ENCODE results near the gene FAM107A. TPM values are rescaled to one million over a fixed set of nuclear protein-coding genes. Genes with fewer than 3 reads are reported as not detected.
A peak's percentile ranks its signal among the peaks of the same experiment; 100 is the strongest.

The FAM107A gene
- total and polyA plus RNA-seq, 2 of the 4 experiments (the other 2 are of a cell fraction), result not detected

GRCh38 chr3:58536501-58537411, 40.4 kb downstream of the FAM107A start, which contains the start of gene ACOX2:
Gene ACOX2, minus strand, starts transcription at chr3:58537190. Its CDS starts 2,084 bp downstream, at chr3:58535106.
- BruUV-seq (replicated peaks), result no TSS peak
- dilution Hi-C loops (cut with HindIII; ENCODE audit: low sequenced_read_pairs, unreplicated experiment), result no loop called here
- TF ChIP-seq RCOR1 (IDR thresholded peaks at IDR 0.05; ENCODE audit: insufficient replicate concordance, low read length) (no peak), POLR2A (IDR thresholded peaks at IDR 0.05; ENCODE audit: low read depth, low read length) (no peak), MXI1 (IDR thresholded peaks at IDR 0.05; ENCODE audit: borderline replicate concordance, low read depth, low read length) (no peak), ELK1 (IDR thresholded peaks at IDR 0.05; ENCODE audit: borderline replicate concordance, low read depth, low read length) (no peak), CEBPB (IDR thresholded peaks at IDR 0.05; ENCODE audit: low read depth, low read length) (no peak), NFE2L2 (IDR thresholded peaks at IDR 0.05; ENCODE audit: low read depth, low read length) (no peak), USF2 (IDR thresholded peaks at IDR 0.05; ENCODE audit: low read depth, low read length) (no peak), SMC3 (IDR thresholded peaks at IDR 0.05; ENCODE audit: low read depth, low read length) (no peak), CHD1 (IDR thresholded peaks at IDR 0.05; ENCODE audit: low read depth, low read length) (no peak), BHLHE40 (IDR thresholded peaks at IDR 0.05; ENCODE audit: low read depth, low read length) (no peak), MAFK (IDR thresholded peaks at IDR 0.05; ENCODE audit: low read depth, low read length) (no peak), MAZ (IDR thresholded peaks at IDR 0.05; ENCODE audit: borderline replicate concordance, low read depth, low read length) (no peak), RFX5 (IDR thresholded peaks at IDR 0.05; ENCODE audit: low read depth, low read length) (no peak), FOS (IDR thresholded peaks at IDR 0.05; ENCODE audit: low read depth, low read length) (no peak)

More at GRCh38 chr3:58536501-58537411, 40.4 kb downstream of the FAM107A start, which contains the start of gene ACOX2:
- Histone ChIP-seq H2BK5ac (ENCODE audit: low read depth, low read length, poor library complexity, severe bottlenecking) (no peak within 1 kb of the TSS), H2BK20ac (ENCODE audit: low read depth, low read length) (0 out of 2 replicates have a peak within 1 kb of the TSS, but pooled peaks have one; percentile 5), H3K4me3 (ENCODE audit: insufficient read depth, low read depth, low read length) (peak within 1 kb of the TSS; percentile 21), H3K27me3 (ENCODE audit: control insufficient read depth, insufficient read depth, low read length) (no peaks in the 10 kb centered on the region), H3K9me3 (ENCODE audit: control insufficient read depth, insufficient read depth, low read length) (no peaks in the 10 kb centered on the region), H3K23ac (ENCODE audit: low read depth, low read length) (peak within 1 kb of the TSS; percentile 39; the same call in 1 of the 2 replicates), H2BK15ac (ENCODE audit: low read depth, low read length) (peak within 1 kb of the TSS; percentile 36; the same call in 1 of the 3 replicates), H4K91ac (ENCODE audit: insufficient read depth, low read depth, low read length) (peak within 1 kb of the TSS; percentile 32; the same call in 1 of the 2 replicates), H2BK120ac (ENCODE audit: low read depth, low read length) (peak within 1 kb of the TSS; percentile 19; the same call in 1 of the 2 replicates), H3K9me1 (ENCODE audit: insufficient read depth, low read length) (no peaks in the 10 kb centered on the region; the same call in 1 of the 2 replicates), H4K20me1 (ENCODE audit: insufficient read depth, low read length) (no peaks in the 10 kb centered on the region), H3K79me1 (ENCODE audit: low read depth in 1 of 2, low read length in 2 of 2) (no peaks in the 10 kb centered on the region), H3K18ac (ENCODE audit: low read depth, low read length) (no peak within 1 kb of the TSS; the same call in 1 of the 2 replicates), H3K9ac (ENCODE audit: low read depth, low read length) (peak within 1 kb of the TSS; percentile 85), H2AK5ac (ENCODE audit: low read depth, low read length) (no peak within 1 kb of the TSS; the same call in 1 of the 2 replicates), H3K56ac (ENCODE audit: extremely low read depth, insufficient read depth, low read length) (no peak within 1 kb of the TSS), H3K4me2 (ENCODE audit: low read depth, low read length) (peak within 1 kb of the TSS; percentile 77), H3K27ac (ENCODE audit: insufficient read depth, low read length) (peak within 1 kb of the TSS; percentile 57), H3K14ac (replicated peaks; ENCODE audit: low read depth, low read length) (peak within 1 kb of the TSS; percentile 52), H2AFZ (replicated peaks; ENCODE audit: low read length, poor library complexity) (peak within 1 kb of the TSS; percentile 92), H4K8ac (ENCODE audit: low read depth in 2 of 2, low read length in 2 of 2) (peak within 1 kb of the TSS; percentile 75 to 86), H3K4me1 (ENCODE audit: control insufficient read depth, insufficient read depth, low read length) (peaks cover 16% of the 10 kb centered on the region), H3K36me3 (ENCODE audit: control insufficient read depth, insufficient read depth, low read length) (peaks cover 1% of the 10 kb centered on the region; the same call in 1 of the 2 replicates), H4K5ac (ENCODE audit: low read depth, low read length) (peak within 1 kb of the TSS; percentile 70; the same call in 1 of the 2 replicates), H2AK9ac (replicated peaks; ENCODE audit: low read depth, low read length, poor library complexity) (no peak within 1 kb of the TSS), H3K4ac (ENCODE audit: low read depth, low read length) (peak within 1 kb of the TSS; percentile 76)
- 40% methylated on average over 8 of the region's 13 CpGs; no CpG with 5 or more reads in 1 of the 2 experiments for WGBS, 2 experiments (ENCODE audit: extremely low coverage in 2 of 2, insufficient read length in 1 of 2)
- peak; percentile 70 for DNase-seq
- peak; percentile 91 for ATAC-seq (ENCODE audit: low read depth)
- CTCF ChIA-PET, result interaction anchor here (0.8 kb wide), 1 partner anchor 107 kb away, joined by 4 read pairs; no protein-coding TSS in a partner anchor
- intact Hi-C loops (cut with micrococcal nuclease) (no loop called here), in situ Hi-C loops (cut with MboI; ENCODE audit: low sequenced_read_pairs) (no loop called here)
- POLR2A ChIA-PET (ENCODE audit: unreplicated experiment), result interaction anchor here (0.6 kb wide), 1 partner anchor 215 kb away, joined by 3 read pairs; no protein-coding TSS in a partner anchor

Data from IMR-90 (cell line).